Upper lobe of left lung (tissue), 6 donors: ENCODE measurements around the gene ATXN7L3. TPM values are rescaled to one million over a fixed set of nuclear protein-coding genes. Genes with fewer than 3 reads are reported as not detected.
A peak's percentile ranks its signal among the peaks of the same experiment; 100 is the strongest.

ENCODE experiments used
- ATAC-seq, 2 donors: fragments of 200-7000 bp; cut with Tn5 transposase; one replicate each; pipeline ENCODE4 v1.9.1; 2022; ENCODE audit warnings: mild to moderate bottlenecking in 2 of 2, moderate library complexity in 2 of 2; ENCODE audit not compliant: low FRiP score in 2 of 2
- DNase-seq, 2 donors: peaks; one replicate each; pipeline ENCODE4 v3.0.0-alpha.2; 2019 to 2020
- H3K27ac ChIP-seq, 4 donors: fragments of 200-600 bp; sonication (generic); one replicate each; pipeline ENCODE4 v1.5.1; 2016 to 2019
- H3K27me3 ChIP-seq, 4 donors: fragments of 200-600 bp; sonication (generic); one replicate each; pipeline ENCODE4 v1.5.1; 2017 to 2019
- H3K36me3 ChIP-seq, 4 donors: fragments of 200-600 bp; sonication (generic); one replicate each; pipeline ENCODE4 v1.5.1; 2016 to 2019
- H3K4me1 ChIP-seq, 4 donors: fragments of 200-600 bp; sonication (generic); one replicate each; pipeline ENCODE4 v1.5.1; 2018 to 2019
- H3K4me3 ChIP-seq, 4 donors: fragments of 200-600 bp; sonication (generic); one replicate each; pipeline ENCODE4 v1.5.1; 2017 to 2019; ENCODE audit warnings: mild to moderate bottlenecking in 2 of 4, moderate library complexity in 1 of 4
- H3K9me3 ChIP-seq, 4 donors: fragments of 200-600 bp; sonication (generic); one replicate each; pipeline ENCODE4 v1.5.1; 2018 to 2019
- CTCF ChIP-seq, 6 experiments: fragments of 450-650 bp in 4 of 6; fragments of 200-600 bp in 2 of 6; sonication (generic) in 2 of 6; IDR thresholded peaks; one replicate each; pipeline ENCODE4 v1.5.1; 2016 to 2019; ENCODE audit warnings: antibody characterized with exemption in 6 of 6
- EP300 ChIP-seq, 4 donors: sonication (generic); formaldehyde crosslinking; IDR thresholded peaks; one replicate each; pipeline ENCODE4 v1.5.1; 2017; ENCODE audit warnings: antibody characterized with exemption in 4 of 4, control low read depth in 2 of 4
- POLR2A ChIP-seq, 4 donors: fragments of 450-650 bp; IDR thresholded peaks; one replicate each; pipeline ENCODE4 v1.5.1; 2016 to 2017; ENCODE audit warnings: antibody characterized with exemption in 4 of 4, mild to moderate bottlenecking in 2 of 4
- POLR2AphosphoS5 ChIP-seq, 2 donors: sonication (generic); formaldehyde crosslinking; IDR thresholded peaks; one replicate each; pipeline ENCODE4 v1.5.1; 2017; ENCODE audit warnings: antibody characterized with exemption in 2 of 2
- WGBS, 2 donors: methylation state at CpG; one replicate each; pipeline ENCODE4 v1.1.5; 2017 to 2018; 5-methylcytosine and 5-hydroxymethylcytosine counted together
- total RNA-seq, 6 donors: library from RNA; depleted of rRNA in 4 of 6; stranded (reverse); fragments of >200 nt in 4 of 6; gene quantifications; one replicate each; pipeline versions ENCODE4 v1.1.0 to v1.2.1, GENCODE V29; 2016 to 2021
- donor health status: DM: no; HTN: no; CAD: no; lungs with moderate emphysema.
- donor health status: DM: no; HTN: yes; CAD: no; lungs with severe emphysema.

ATXN7L3 gene
- total RNA-seq, 6 donors from 2014 or later: 41.4 to 79.0 (median 46.9) TPM

- DNase-seq (no peak), ATAC-seq (no peak)
- TF ChIP-seq POLR2AphosphoS5 (IDR thresholded peaks at IDR 0.05) (no peak), CTCF (IDR thresholded peaks at IDR 0.05) (no peak), EP300 (IDR thresholded peaks at IDR 0.05) (no peak), POLR2A (IDR thresholded peaks at IDR 0.05) (no peak)
- H3K4me1 ChIP-seq: peaks cover 23 to 39% (median 30%) of the 10 kb centered on the region in 4 donors
- no peak overlapping the region for H3K27ac ChIP-seq
- 91 to 94% methylated on average over 5 to 6 of the region's 6 CpGs for WGBS, 2 donors
- no peaks in the 10 kb centered on the region for H3K27me3 ChIP-seq
- H3K4me3 ChIP-seq: no peak overlapping the region
- no peaks in the 10 kb centered on the region for H3K9me3 ChIP-seq
- peaks cover 24 to 62% (median 47%) of the 10 kb centered on the region in 4 donors for H3K36me3 ChIP-seq
Observed at GRCh38 chr17:44214896-44215295, 15.2 kb upstream of the ATXN7L3 start.

- TF ChIP-seq EP300 (IDR thresholded peaks at IDR 0.05) (no peak), POLR2A (IDR thresholded peaks at IDR 0.05) (no peak), CTCF (IDR thresholded peaks at IDR 0.05) (no peak), POLR2AphosphoS5 (IDR thresholded peaks at IDR 0.05) (no peak)
- DNase-seq (no peak), ATAC-seq (no peak)
- H3K4me1 ChIP-seq: peaks cover 24 to 46% (median 31%) of the 10 kb centered on the region in 4 donors
- peaks cover 24 to 70% (median 54%) of the 10 kb centered on the region in 4 donors for H3K36me3 ChIP-seq
- whole genome bisulfite sequencing, 2 donors: 100% methylated on average over 1 of the region's 1 CpG; no CpG with 5 or more reads in 1 of the 2 donors
- H3K27ac ChIP-seq: no peak overlapping the region
- no peaks in the 10 kb centered on the region for H3K27me3 ChIP-seq
- no peaks in the 10 kb centered on the region for H3K9me3 ChIP-seq
- H3K4me3 ChIP-seq: no peak overlapping the region
Observed at GRCh38 chr17:44214230-44214494, 14.5 kb upstream of the ATXN7L3 start.

GRCh38 chr17:44213403-44214229, 13.9 kb upstream of the ATXN7L3 start:
- peaks cover 24 to 46% (median 31%) of the 10 kb centered on the region in 4 donors for H3K4me1 ChIP-seq
- no peak overlapping the region for H3K4me3 ChIP-seq
- DNase-seq (peak in 1 of 2 donors; percentile 77), ATAC-seq (no peak)
- peaks cover 24 to 75% (median 60%) of the 10 kb centered on the region in 4 donors for H3K36me3 ChIP-seq
- H3K9me3 ChIP-seq: no peaks in the 10 kb centered on the region
- no peak overlapping the region for H3K27ac ChIP-seq
- H3K27me3 ChIP-seq: no peaks in the 10 kb centered on the region
- TF ChIP-seq POLR2AphosphoS5 (IDR thresholded peaks at IDR 0.05) (no peak), POLR2A (IDR thresholded peaks at IDR 0.05) (no peak), CTCF (IDR thresholded peaks at IDR 0.05) (no peak), EP300 (IDR thresholded peaks at IDR 0.05) (no peak)
- 89% methylated on average over 12 to 15 of the region's 15 CpGs for WGBS, 2 donors

- Histone ChIP-seq H3K4me1 (peaks cover 19 to 40% (median 26%) of the 10 kb centered on the region in 4 donors), H3K36me3 (peaks cover 25 to 84% (median 64%) of the 10 kb centered on the region in 4 donors), H3K9me3 (no peaks in the 10 kb centered on the region), H3K4me3 (no peak overlapping the region), H3K27me3 (no peaks in the 10 kb centered on the region), H3K27ac (no peak overlapping the region)
- 82 to 92% methylated on average over 7 to 31 of the region's 31 CpGs for WGBS, 2 donors
- DNase-seq (peak in 1 of 2 donors; percentile 73), ATAC-seq (no peak)
- no peak for TF ChIP-seq POLR2AphosphoS5 (IDR thresholded peaks at IDR 0.05)
- TF ChIP-seq EP300 (IDR thresholded peaks at IDR 0.05): no peak
- TF ChIP-seq CTCF (IDR thresholded peaks at IDR 0.05): no peak
Observed at GRCh38 chr17:44212507-44213402, 13.1 kb upstream of the ATXN7L3 start.
